UCSD-AML1 (cell line): ENCODE measurements around the gene ACTR10.
A peak's percentile ranks its signal among the peaks of the same experiment; 100 is the strongest.

Experiments
- DNase-seq: peaks from one replicate; lab custom pipeline; 2025; ENCODE audit not compliant: unreplicated experiment; lab: John Stamatoyannopoulos, UW

ACTR10 gene

GRCh38 chr14:58199726-58200479, at the start of gene ACTR10:
Gene ACTR10, plus strand, starts transcription at chr14:58200149. Its CDS starts 69 bp downstream, at chr14:58200218.
- DNase-seq = peak; percentile 90

GRCh38 chr14:58150243-58150805, 49.6 kb upstream of the ACTR10 start:
- DNase-seq = no peak

GRCh38 chr14:58151133-58152013, 48.6 kb upstream of the ACTR10 start:
- DNase-seq = no peak

- peak; percentile 60 for DNase-seq
Measured at GRCh38 chr14:58152014-58152857, 47.7 kb upstream of the ACTR10 start, which contains the start of gene ARMH4. Gene ARMH4, minus strand, starts transcription at chr14:58152213. Its CDS starts 12,855 bp downstream, at chr14:58139358.

GRCh38 chr14:58160561-58160960, 39.4 kb upstream of the ACTR10 start:
- DNase-seq = no peak

GRCh38 chr14:58166005-58166983, 33.7 kb upstream of the ACTR10 start:
- DNase-seq = peak; percentile 75

GRCh38 chr14:58167057-58167456, 32.9 kb upstream of the ACTR10 start:
- DNase-seq = no peak

- no peak for DNase-seq
Measured at GRCh38 chr14:58167891-58168290, 32.1 kb upstream of the ACTR10 start.

GRCh38 chr14:58171090-58171489, 28.9 kb upstream of the ACTR10 start:
- DNase-seq = peak; percentile 47

GRCh38 chr14:58177125-58177524, 22.8 kb upstream of the ACTR10 start:
- no peak for DNase-seq

- no peak for DNase-seq
Measured at GRCh38 chr14:58189176-58189575, 10.8 kb upstream of the ACTR10 start.

- DNase-seq = no peak
Measured at GRCh38 chr14:58191763-58192601, 8.0 kb upstream of the ACTR10 start.

GRCh38 chr14:58193542-58193941, 6.4 kb upstream of the ACTR10 start:
- DNase-seq = no peak

GRCh38 chr14:58196198-58196597, 3.8 kb upstream of the ACTR10 start:
- DNase-seq = no peak

- DNase-seq = no peak
Measured at GRCh38 chr14:58198086-58198485, 1.9 kb upstream of the ACTR10 start.

GRCh38 chr14:58200480-58200841, 512 bp downstream of the ACTR10 start:
- DNase-seq = no peak

GRCh38 chr14:58200846-58201245, 897 bp downstream of the ACTR10 start:
- DNase-seq = no peak

- DNase-seq = no peak
Measured at GRCh38 chr14:58213176-58213575, 13.2 kb downstream of the ACTR10 start.
